Neutrophil (primary cell): ENCODE results near the gene MCOLN3.

Experiments
- H3K27ac ChIP-seq: fragments of 200-600 bp; sonication (generic); 2 replicates; pipeline ENCODE4 v1.5.1; 2016; ENCODE audit warnings: mild to moderate bottlenecking, moderate library complexity
- H3K27me3 ChIP-seq: fragments of 200-600 bp; sonication (generic); 2 replicates; pipeline ENCODE4 v1.6.0; 2016; ENCODE audit warnings: mild to moderate bottlenecking
- H3K36me3 ChIP-seq: fragments of 200-600 bp; sonication (generic); 2 replicates; pipeline ENCODE4 v1.5.1; 2017
- H3K4me1 ChIP-seq, 2 experiments: fragments of 200-600 bp in 1 of 2; sonication (generic) in 1 of 2; 1 replicate in 1 of 2; 2 replicates in 1 of 2; pipeline versions ENCODE4 v1.5.1 to v1.6.1; 2013 to 2016; ENCODE audit warnings: low read depth in 1 of 2, low read length in 1 of 2, mild to moderate bottlenecking in 1 of 2, moderate library complexity in 1 of 2; ENCODE audit not compliant: control insufficient read depth in 1 of 2, insufficient read depth in 1 of 2
- H3K4me3 ChIP-seq, 2 experiments: fragments of 200-600 bp in 1 of 2; sonication (generic) in 1 of 2; 1 replicate in 1 of 2; 2 replicates in 1 of 2; pipeline ENCODE4 v1.5.1; 2013 to 2016; ENCODE audit warnings: low read depth in 1 of 2, low read length in 1 of 2, mild to moderate bottlenecking in 1 of 2, moderate library complexity in 1 of 2
- H3K9me3 ChIP-seq: fragments of 200-600 bp; sonication (generic); 2 replicates; pipeline ENCODE4 v1.5.1; 2016
- TF ChIP-seq, protein P1 (sequence below): fragments of 200-600 bp; sonication (generic); IDR thresholded peaks from 2 replicates; pipeline ENCODE4 v1.5.1; 2016; ENCODE audit warnings: antibody characterized with exemption

The MCOLN3 gene

DNA sequence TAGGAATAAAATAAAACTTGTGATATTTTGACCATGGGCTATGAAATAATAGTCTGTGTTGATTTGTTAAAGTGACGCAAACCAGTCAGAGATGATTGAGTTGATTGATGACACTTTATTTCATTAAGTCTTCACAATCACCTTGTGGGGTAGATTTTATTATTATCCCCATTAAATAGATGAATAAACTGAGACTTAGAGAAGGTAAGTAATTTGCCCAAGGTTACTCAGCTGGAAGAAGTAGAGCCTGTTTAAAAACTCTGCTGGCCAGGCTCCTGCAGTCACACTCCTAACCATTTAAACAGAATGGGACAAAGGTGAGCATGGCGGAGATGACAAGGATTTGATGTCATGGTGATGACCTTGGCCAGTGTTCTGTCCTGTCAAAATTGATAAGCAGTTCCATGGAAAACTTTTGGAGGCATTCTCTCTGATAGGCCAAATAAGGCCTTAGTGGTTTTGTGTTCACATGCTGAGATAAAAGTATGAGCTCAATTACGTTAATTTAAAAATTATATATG, 22.7 kb upstream of the MCOLN3 start:
- Histone ChIP-seq H3K27ac (no peak overlapping the region), H3K4me3 (no peak overlapping the region), H3K36me3 (no peaks in the 10 kb centered on the region), H3K27me3 (no peaks in the 10 kb centered on the region), H3K4me1 (no peaks in the 10 kb centered on the region), H3K9me3 (no peaks in the 10 kb centered on the region)
- TF ChIP-seq, protein P1, sequence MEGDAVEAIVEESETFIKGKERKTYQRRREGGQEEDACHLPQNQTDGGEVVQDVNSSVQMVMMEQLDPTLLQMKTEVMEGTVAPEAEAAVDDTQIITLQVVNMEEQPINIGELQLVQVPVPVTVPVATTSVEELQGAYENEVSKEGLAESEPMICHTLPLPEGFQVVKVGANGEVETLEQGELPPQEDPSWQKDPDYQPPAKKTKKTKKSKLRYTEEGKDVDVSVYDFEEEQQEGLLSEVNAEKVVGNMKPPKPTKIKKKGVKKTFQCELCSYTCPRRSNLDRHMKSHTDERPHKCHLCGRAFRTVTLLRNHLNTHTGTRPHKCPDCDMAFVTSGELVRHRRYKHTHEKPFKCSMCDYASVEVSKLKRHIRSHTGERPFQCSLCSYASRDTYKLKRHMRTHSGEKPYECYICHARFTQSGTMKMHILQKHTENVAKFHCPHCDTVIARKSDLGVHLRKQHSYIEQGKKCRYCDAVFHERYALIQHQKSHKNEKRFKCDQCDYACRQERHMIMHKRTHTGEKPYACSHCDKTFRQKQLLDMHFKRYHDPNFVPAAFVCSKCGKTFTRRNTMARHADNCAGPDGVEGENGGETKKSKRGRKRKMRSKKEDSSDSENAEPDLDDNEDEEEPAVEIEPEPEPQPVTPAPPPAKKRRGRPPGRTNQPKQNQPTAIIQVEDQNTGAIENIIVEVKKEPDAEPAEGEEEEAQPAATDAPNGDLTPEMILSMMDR = no peak

DNA sequence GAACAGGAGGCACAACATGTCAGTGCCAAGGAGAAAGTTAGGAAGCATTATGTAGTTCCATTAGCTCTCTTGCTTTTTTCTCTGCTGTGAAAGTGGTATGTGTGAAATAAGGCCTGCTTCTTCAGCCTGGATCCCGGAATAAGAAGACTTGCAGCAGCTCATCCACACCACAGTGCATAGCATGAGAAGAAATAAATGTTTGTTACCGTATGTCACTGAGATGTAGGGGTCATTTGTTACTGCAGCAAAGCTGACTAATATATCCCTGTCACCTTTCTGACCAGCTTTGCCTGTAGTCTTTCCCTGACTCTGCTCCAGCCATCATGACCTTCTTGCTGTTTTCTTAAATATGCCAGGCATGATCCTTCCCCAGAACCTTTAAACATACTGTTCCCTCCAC, 20.5 kb upstream of the MCOLN3 start:
- Histone ChIP-seq H3K9me3 (no peaks in the 10 kb centered on the region), H3K4me3 (no peak overlapping the region), H3K36me3 (no peaks in the 10 kb centered on the region), H3K27me3 (no peaks in the 10 kb centered on the region), H3K4me1 (no peaks in the 10 kb centered on the region), H3K27ac (no peak overlapping the region)
- TF ChIP-seq, protein P1 = no peak

DNA sequence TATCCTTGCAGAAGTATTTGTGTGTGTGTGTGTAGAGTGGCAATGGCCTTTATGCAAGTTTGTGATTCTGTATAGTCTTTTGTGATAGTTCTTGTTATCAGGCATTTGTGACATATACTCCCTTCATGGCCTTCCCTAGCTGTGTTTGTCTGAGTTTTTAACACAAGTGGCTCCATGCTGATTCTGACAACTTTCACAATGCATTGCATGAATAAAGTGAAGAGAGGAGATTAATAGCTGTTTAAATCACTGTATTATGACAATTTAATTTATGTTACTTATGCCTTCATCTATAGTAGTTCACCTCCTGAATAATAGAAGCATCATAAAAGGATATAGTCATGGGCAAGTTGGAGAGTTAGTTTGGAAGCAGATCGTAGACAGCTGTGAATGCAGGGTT, 17.2 kb upstream of the MCOLN3 start:
- H3K36me3 ChIP-seq = no peaks in the 10 kb centered on the region
- no peak overlapping the region for H3K4me3 ChIP-seq
- no peak overlapping the region for H3K27ac ChIP-seq
- H3K27me3 ChIP-seq = peaks cover 31% of the 10 kb centered on the region
- H3K9me3 ChIP-seq = no peaks in the 10 kb centered on the region
- peaks cover 0 to 6% of the 10 kb centered on the region in 2 experiments for H3K4me1 ChIP-seq
- TF ChIP-seq, protein P1 = no peak

DNA sequence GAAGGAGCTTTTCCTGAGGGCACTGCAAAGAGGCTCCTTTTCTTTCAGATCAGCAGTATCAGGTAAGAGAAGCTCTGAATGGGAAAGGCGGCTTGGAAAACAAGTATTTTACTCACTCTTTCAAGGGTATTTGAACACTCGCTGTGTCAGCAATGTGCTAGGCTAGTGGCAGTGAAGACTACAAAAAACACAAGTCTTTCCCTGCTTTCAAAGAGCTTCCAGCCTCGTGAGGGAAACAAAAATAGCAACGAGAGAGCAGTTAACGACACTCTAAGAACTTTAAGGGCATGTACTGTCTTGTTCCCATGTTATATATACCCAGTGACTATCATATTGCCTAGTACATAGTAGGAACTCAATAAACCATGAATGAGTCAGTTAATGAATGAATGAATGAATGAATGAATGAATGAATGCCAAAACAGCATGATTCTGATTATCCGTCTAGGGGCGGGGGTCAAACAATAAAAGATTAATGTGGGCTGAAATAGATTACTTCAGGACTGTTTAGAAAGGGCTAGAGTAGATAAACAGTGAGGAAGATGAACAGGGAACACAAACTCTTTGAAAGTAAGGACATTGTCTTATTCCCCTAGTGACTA, 14.2 kb upstream of the MCOLN3 start:
- TF ChIP-seq, protein P1 = no peak
- Histone ChIP-seq H3K27ac (no peak overlapping the region), H3K4me3 (no peak overlapping the region)

DNA sequence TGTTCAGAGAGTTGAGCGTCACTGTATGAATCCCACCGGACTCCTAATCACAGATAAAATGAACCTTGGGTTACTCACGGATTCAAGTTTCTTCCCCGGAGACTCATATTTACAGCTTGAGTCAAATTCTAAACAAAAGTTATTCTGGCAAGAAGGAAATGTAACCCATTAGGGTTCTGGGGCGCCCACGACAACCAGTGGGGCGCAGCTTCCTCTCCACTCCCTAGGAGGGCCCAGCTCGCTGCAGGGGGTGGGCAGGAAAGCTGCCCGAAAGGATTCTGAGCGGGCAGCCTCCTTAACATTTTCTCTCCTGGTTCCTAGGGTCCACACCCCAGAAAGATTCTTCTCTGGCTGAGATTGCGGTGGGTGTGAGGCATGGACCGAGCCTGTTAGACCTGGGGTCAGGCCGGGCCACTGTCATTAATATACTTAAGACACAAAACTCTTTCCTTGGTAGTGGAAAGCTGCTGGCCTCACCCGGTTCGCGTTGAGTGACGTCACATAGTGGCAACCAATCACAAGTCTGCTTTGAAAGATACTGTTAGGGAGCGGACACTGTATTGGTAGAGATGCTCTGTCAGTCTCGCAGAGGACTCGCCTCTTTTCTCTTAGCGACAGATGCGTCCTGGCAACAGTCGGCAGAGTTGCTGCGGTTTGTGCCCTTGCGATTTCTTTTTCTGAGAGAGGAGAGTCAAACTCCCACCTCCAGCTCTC, 13.6 kb upstream of the MCOLN3 start:
- Histone ChIP-seq H3K9me3 (no peaks in the 10 kb centered on the region), H3K27me3 (peaks cover 38% of the 10 kb centered on the region), H3K27ac (no peak overlapping the region), H3K4me1 (peaks cover 0 to 6% of the 10 kb centered on the region in 2 experiments), H3K36me3 (no peaks in the 10 kb centered on the region), H3K4me3 (no peak overlapping the region)
- TF ChIP-seq, protein P1 = no peak

More for the DNA sequence above, 14.2 kb upstream of the MCOLN3 start:
- H3K36me3 ChIP-seq = no peaks in the 10 kb centered on the region
- peaks cover 0 to 6% of the 10 kb centered on the region in 2 experiments for H3K4me1 ChIP-seq
- peaks cover 38% of the 10 kb centered on the region for H3K27me3 ChIP-seq
- no peaks in the 10 kb centered on the region for H3K9me3 ChIP-seq
